Peyer's patch (tissue), 4 donors: Measurements from ENCODE around the gene ECT2L.
A peak's percentile ranks its signal among the peaks of the same experiment; 100 is the strongest.

ENCODE experiments used
- POLR2A ChIP-seq, 2 donors: fragments of 450-650 bp; IDR thresholded peaks; one replicate each; pipeline ENCODE4 v1.5.1; 2017; ENCODE audit warnings: antibody characterized with exemption in 2 of 2, mild to moderate bottlenecking in 2 of 2, moderate library complexity in 2 of 2
- TF ChIP-seq, protein P1 (sequence below), 6 experiments: fragments of 450-650 bp in 4 of 6; fragments of 200-600 bp in 2 of 6; sonication (generic) in 1 of 6; IDR thresholded peaks; one replicate each; pipeline ENCODE4 v1.5.1; 2017 to 2019; ENCODE audit warnings: antibody characterized with exemption in 6 of 6, mild to moderate bottlenecking in 3 of 6, moderate library complexity in 1 of 6

DNA sequence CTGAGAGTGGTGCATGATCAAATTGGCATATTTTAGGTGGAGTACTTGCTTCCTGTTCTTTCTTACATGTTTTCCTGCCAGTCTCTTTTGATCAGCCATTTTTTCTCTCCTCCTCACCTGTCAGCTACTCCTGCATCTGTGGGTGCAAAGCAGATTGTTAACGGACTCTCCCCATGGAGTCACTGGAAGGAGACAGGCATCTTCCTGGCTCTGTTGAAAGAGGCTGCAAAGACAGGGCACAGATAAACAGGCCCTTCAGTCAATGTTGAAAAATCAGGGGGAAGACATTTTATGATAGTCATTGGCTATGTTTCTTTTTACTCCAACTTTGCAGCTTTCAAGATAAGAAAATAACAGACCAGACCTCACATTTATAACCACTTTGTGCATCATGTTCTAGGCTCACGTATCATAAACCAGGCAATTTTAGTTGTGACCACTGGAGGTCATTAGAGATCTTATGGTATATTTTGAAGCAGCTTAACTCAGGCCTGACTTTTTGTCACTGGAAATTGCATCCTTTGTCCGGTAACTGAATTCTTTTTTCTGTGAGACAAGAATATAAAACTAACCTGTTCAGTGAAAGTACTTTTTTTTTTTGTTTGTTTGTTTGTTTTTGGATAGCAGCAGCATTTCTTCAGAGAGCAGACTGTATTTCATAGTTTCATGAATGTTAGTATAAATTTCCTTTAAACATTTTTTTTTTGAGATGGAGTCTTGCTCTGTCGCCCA, 20.1 kb downstream of the ECT2L start:
- no peak for TF ChIP-seq POLR2A (IDR thresholded peaks at IDR 0.05)
- TF ChIP-seq, protein P1, sequence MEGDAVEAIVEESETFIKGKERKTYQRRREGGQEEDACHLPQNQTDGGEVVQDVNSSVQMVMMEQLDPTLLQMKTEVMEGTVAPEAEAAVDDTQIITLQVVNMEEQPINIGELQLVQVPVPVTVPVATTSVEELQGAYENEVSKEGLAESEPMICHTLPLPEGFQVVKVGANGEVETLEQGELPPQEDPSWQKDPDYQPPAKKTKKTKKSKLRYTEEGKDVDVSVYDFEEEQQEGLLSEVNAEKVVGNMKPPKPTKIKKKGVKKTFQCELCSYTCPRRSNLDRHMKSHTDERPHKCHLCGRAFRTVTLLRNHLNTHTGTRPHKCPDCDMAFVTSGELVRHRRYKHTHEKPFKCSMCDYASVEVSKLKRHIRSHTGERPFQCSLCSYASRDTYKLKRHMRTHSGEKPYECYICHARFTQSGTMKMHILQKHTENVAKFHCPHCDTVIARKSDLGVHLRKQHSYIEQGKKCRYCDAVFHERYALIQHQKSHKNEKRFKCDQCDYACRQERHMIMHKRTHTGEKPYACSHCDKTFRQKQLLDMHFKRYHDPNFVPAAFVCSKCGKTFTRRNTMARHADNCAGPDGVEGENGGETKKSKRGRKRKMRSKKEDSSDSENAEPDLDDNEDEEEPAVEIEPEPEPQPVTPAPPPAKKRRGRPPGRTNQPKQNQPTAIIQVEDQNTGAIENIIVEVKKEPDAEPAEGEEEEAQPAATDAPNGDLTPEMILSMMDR (IDR thresholded peaks at IDR 0.05), result peak; percentile 46 to 87 (median 82)
